Right forelimb (tissue), 1 donor: ENCODE data around the gene PTPRG.

Experiments
- DNase-seq: peaks from one replicate; pipeline ENCODE4 v3.0.0-alpha.2; 2018

PTPRG gene

GRCh38 chr3:61591300-61591699, 29.9 kb downstream of the PTPRG start:
- no peak for DNase-seq

GRCh38 chr3:61593446-61594029, 32.2 kb downstream of the PTPRG start:
- DNase-seq: no peak

GRCh38 chr3:61594144-61594963, 33.0 kb downstream of the PTPRG start:
- no peak for DNase-seq

GRCh38 chr3:61594964-61595285, 33.6 kb downstream of the PTPRG start:
- no peak for DNase-seq

- no peak for DNase-seq
Observed at GRCh38 chr3:61595288-61595687, 33.9 kb downstream of the PTPRG start.

- DNase-seq: no peak
Observed at GRCh38 chr3:61595826-61596225, 34.5 kb downstream of the PTPRG start.

GRCh38 chr3:61597906-61598305, 36.5 kb downstream of the PTPRG start:
- no peak for DNase-seq

GRCh38 chr3:61600195-61600594, 38.8 kb downstream of the PTPRG start:
- DNase-seq: no peak

GRCh38 chr3:61601831-61602230, 40.5 kb downstream of the PTPRG start:
- DNase-seq: no peak

- DNase-seq: no peak
Observed at GRCh38 chr3:61602466-61602865, 41.1 kb downstream of the PTPRG start.

GRCh38 chr3:61605589-61606175, 44.3 kb downstream of the PTPRG start:
- no peak for DNase-seq

- no peak for DNase-seq
Observed at GRCh38 chr3:61606196-61606595, 44.8 kb downstream of the PTPRG start.

- DNase-seq: no peak
Observed at GRCh38 chr3:61608072-61608471, 46.7 kb downstream of the PTPRG start.

- DNase-seq: no peak
Observed at GRCh38 chr3:61608711-61609110, 47.3 kb downstream of the PTPRG start.

- no peak for DNase-seq
Observed at GRCh38 chr3:61610316-61610715, 48.9 kb downstream of the PTPRG start.

- DNase-seq: no peak
Observed at GRCh38 chr3:61612211-61613194, 51.1 kb downstream of the PTPRG start.

GRCh38 chr3:61613666-61614065, 52.3 kb downstream of the PTPRG start:
- DNase-seq: no peak

- no peak for DNase-seq
Observed at GRCh38 chr3:61615643-61616042, 54.3 kb downstream of the PTPRG start.

- no peak for DNase-seq
Observed at GRCh38 chr3:61616586-61616985, 55.2 kb downstream of the PTPRG start.

GRCh38 chr3:61617041-61617440, 55.7 kb downstream of the PTPRG start:
- no peak for DNase-seq

- no peak for DNase-seq
Observed at GRCh38 chr3:61617651-61618050, 56.3 kb downstream of the PTPRG start.

GRCh38 chr3:61618231-61618630, 56.9 kb downstream of the PTPRG start:
- DNase-seq: no peak

GRCh38 chr3:61618871-61619270, 57.5 kb downstream of the PTPRG start:
- no peak for DNase-seq
